HepG2 (cell line): ENCODE measurements around the gene TMEM50B. TPM values are rescaled to one million over a fixed set of nuclear protein-coding genes. Genes with fewer than 3 reads are reported as not detected.
A peak's percentile ranks its signal among the peaks of the same experiment; 100 is the strongest.

Experiments
- ASH2L ChIP-seq: fragments of 300-600, 200-600 bp; sonication (generic); IDR thresholded peaks from 2 replicates; pipeline ENCODE4 v1.7.0; 2017; ENCODE audit warnings: low read depth, mild to moderate bottlenecking, moderate library complexity, mixed read lengths, low read length; ENCODE audit not compliant: insufficient read length
- EED ChIP-seq: sonication (generic); formaldehyde crosslinking; IDR thresholded peaks from 2 replicates; pipeline ENCODE4 v1.5.0; 2020; ENCODE audit warnings: mild to moderate bottlenecking, missing genetic modification reagents
- ELF1 ChIP-seq: sonication (generic); formaldehyde crosslinking; IDR thresholded peaks from 2 replicates; pipeline ENCODE4 v1.4.0; 2020; ENCODE audit warnings: missing genetic modification reagents
- KLF9 ChIP-seq: IDR thresholded peaks from 2 replicates; pipeline ENCODE4 v1.6.1; 2016; ENCODE audit warnings: low read depth
- KMT2A ChIP-seq: sonication (generic); formaldehyde crosslinking; IDR thresholded peaks from 2 replicates; pipeline ENCODE4 v1.4.0; 2020; ENCODE audit warnings: missing genetic modification reagents
- MXI1 ChIP-seq: IDR thresholded peaks from 3 replicates; pipeline ENCODE4 v1.6.1; 2012; ENCODE audit warnings: low read depth, low read length, inconsistent platforms, borderline replicate concordance
- NR2F1 ChIP-seq, 2 experiments: fragments of 450-650 bp in 1 of 2; formaldehyde crosslinking in 1 of 2; IDR thresholded peaks; 2 replicates each; pipeline versions ENCODE4 v1.5.0 to v1.6.1; 2016 to 2020; ENCODE audit warnings: mild to moderate bottlenecking in 1 of 2, missing compliant biosample characterization in 1 of 2, missing genetic modification reagents in 1 of 2, moderate library complexity in 1 of 2
- NR2F6 ChIP-seq, 2 experiments: IDR thresholded peaks; 2 replicates each; pipeline ENCODE4 v1.6.1; 2016; ENCODE audit warnings: antibody characterized with exemption in 1 of 2, mild to moderate bottlenecking in 1 of 2
- PCBP1 ChIP-seq: fragments of 200-400 bp; formaldehyde crosslinking; IDR thresholded peaks from 2 replicates; pipeline ENCODE4 v1.6.1; 2017; ENCODE audit warnings: mild to moderate bottlenecking, low read depth, low read length, borderline replicate concordance
- SP2 ChIP-seq: sonication (generic); formaldehyde crosslinking; IDR thresholded peaks from 2 replicates; pipeline ENCODE4 v1.5.1; 2020; ENCODE audit warnings: mild to moderate bottlenecking, missing genetic modification reagents
- SP4 ChIP-seq: sonication (generic); formaldehyde crosslinking; IDR thresholded peaks from 2 replicates; pipeline ENCODE4 v1.8.1; 2023; ENCODE audit warnings: mild to moderate bottlenecking, missing genetic modification reagents
- SPEN ChIP-seq: sonication (generic); formaldehyde crosslinking; IDR thresholded peaks from 2 replicates; pipeline ENCODE4 v1.5.1; 2020; ENCODE audit warnings: low read depth, mild to moderate bottlenecking, missing genetic modification reagents
- ZBTB38 ChIP-seq: sonication (generic); formaldehyde crosslinking; IDR thresholded peaks from 2 replicates; pipeline ENCODE4 v1.5.1; 2020; ENCODE audit warnings: mild to moderate bottlenecking, missing genetic modification reagents
- ZC3H4 ChIP-seq: sonication (generic); formaldehyde crosslinking; IDR thresholded peaks from 2 replicates; pipeline ENCODE4 v1.4.0; 2020; ENCODE audit warnings: missing genetic modification reagents, borderline replicate concordance
- ZFP37 ChIP-seq: sonication (generic); formaldehyde crosslinking; IDR thresholded peaks from 2 replicates; pipeline ENCODE4 v1.4.0; 2020; ENCODE audit warnings: missing genetic modification reagents, borderline replicate concordance
- ZNF160 ChIP-seq: sonication (generic); formaldehyde crosslinking; IDR thresholded peaks from 2 replicates; pipeline ENCODE4 v1.8.0; 2022; ENCODE audit warnings: mild to moderate bottlenecking, inconsistent platforms, missing genetic modification reagents
- ZNF256 ChIP-seq: sonication (generic); formaldehyde crosslinking; conservative IDR thresholded peaks from 2 replicates; pipeline ENCODE4 v1.4.0; 2020; ENCODE audit warnings: missing genetic modification reagents
- ZNF30 ChIP-seq: sonication (generic); formaldehyde crosslinking; IDR thresholded peaks from 2 replicates; pipeline ENCODE4 v1.5.0; 2020; ENCODE audit warnings: mild to moderate bottlenecking, missing genetic modification reagents
- ZNF350 ChIP-seq: sonication (generic); formaldehyde crosslinking; IDR thresholded peaks from 2 replicates; pipeline ENCODE4 v1.4.0; 2020; ENCODE audit warnings: mild to moderate bottlenecking, low read depth, missing genetic modification reagents, borderline replicate concordance
- ZNF558 ChIP-seq: sonication (generic); formaldehyde crosslinking; IDR thresholded peaks from 2 replicates; pipeline ENCODE4 v1.9.0; 2022; ENCODE audit warnings: mild to moderate bottlenecking, missing genetic modification reagents, borderline replicate concordance
- ZNF563 ChIP-seq: sonication (generic); formaldehyde crosslinking; IDR thresholded peaks from 2 replicates; pipeline ENCODE4 v1.8.0; 2022; ENCODE audit warnings: mild to moderate bottlenecking, moderate library complexity, missing genetic modification reagents
- polyA plus RNA-seq, 8 experiments: library from polyadenylated mRNA; depleted of rRNA in 3 of 8; stranded (reverse) in 7 of 8; unstranded in 1 of 8; fragments of >200 nt; fragmentation: Illumina TruSeq in 4 of 8; extraction: Trizol in 4 of 8; gene quantifications; 2 replicates each; pipeline versions ENCODE4 v1.2.1 to v1.2.3, GENCODE V29; 2011 to 2016; ENCODE audit warnings: low read depth in 4 of 8, missing spikeins in 1 of 8, mixed read lengths in 1 of 8; ENCODE audit not compliant: insufficient read depth in 1 of 8
- total RNA-seq, 5 experiments: library from RNA; depleted of rRNA; stranded (reverse); fragments of >200 nt; fragmentation: Illumina TruSeq; extraction: Trizol; gene quantifications; 2 replicates each; pipeline ENCODE4 v1.2.3, GENCODE V29; 2016; ENCODE audit warnings: low read depth in 1 of 5
- TF ChIP-seq, protein P1 (sequence below): sonication (generic); formaldehyde crosslinking; IDR thresholded peaks from 2 replicates; pipeline ENCODE4 v1.8.0; 2022; ENCODE audit warnings: low read depth, missing genetic modification reagents
- TF ChIP-seq, protein P2 (sequence below): sonication (generic); formaldehyde crosslinking; IDR thresholded peaks from 2 replicates; pipeline ENCODE4 v1.4.0; 2020; ENCODE audit warnings: mild to moderate bottlenecking, missing genetic modification reagents, borderline replicate concordance
- TF ChIP-seq, protein P3 (sequence below): conservative IDR thresholded peaks from 2 replicates; pipeline ENCODE4 v1.6.1; 2018; ENCODE audit warnings: missing genetic modification reagents
- TF ChIP-seq, protein P4 (sequence below): IDR thresholded peaks from 2 replicates; pipeline ENCODE4 v1.6.1; 2016; ENCODE audit warnings: mild to moderate bottlenecking, missing biosample characterization, missing genetic modification reagents

TMEM50B gene
- total and polyA plus RNA-seq, 2 of the 13 experiments (the other 11 are each of a cell fraction or from before 2014, with no cell fraction given) = 29.9 to 46.3 TPM

DNA sequence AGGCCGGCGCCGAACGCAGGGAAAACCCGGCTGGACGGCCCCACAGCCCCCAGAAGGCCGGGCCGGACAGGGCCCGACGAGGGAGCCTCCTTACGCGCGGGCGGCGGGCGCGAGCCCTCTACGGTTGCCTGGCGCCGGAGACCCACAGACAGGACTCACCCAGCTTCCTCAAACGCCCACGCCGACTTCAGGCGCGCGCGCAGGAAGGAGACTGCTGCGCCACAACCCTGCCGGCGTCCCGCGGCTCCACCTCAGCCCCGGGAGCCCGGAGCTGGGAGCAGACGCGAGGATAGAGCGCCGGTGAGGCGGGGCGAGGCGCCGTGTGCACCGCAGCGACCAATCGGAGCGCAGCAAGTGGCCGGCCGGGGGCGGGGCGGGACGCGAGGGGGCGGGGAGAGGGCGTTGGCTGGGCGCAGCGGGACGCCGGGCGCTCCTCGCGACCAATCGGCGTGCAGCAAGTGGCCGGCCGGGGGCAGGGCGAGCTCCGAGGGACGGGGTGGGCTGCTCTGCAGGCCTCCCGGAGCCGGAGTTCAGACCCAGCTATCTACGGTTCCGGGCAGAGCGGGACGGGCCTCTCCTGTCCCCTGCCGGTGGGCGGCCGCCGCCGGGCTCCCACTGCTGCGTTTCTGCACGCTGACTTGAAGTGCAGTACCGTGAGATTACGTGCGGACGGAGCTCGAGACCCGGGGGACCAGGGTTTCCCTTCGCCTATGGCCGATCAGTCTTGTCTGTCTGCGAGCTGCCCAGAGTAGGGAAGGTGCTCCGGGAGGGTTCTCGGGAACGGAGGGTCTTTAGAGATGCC lies at the start of gene TMEM50B (continued):
- TF ChIP-seq EED (CRISPR knock-in tag) (no peak), KMT2A (CRISPR knock-in tag) (peak; percentile 83; the same call in 1 of the 2 replicates), ZNF256 (CRISPR knock-in tag) (peak; percentile 48; the same call in 1 of the 2 replicates), SPEN (CRISPR knock-in tag) (peak; percentile 32), ZNF558 (CRISPR knock-in tag) (peak; percentile 86; the same call in 1 of the 2 replicates), ZBTB38 (0 out of 2 replicates have a peak, but pooled peaks have one; percentile 20), NR2F1 (CRISPR knock-in tag; IDR thresholded peaks at IDR 0.05) (no peak), ZNF30 (CRISPR knock-in tag) (no peak), PCBP1 (no peak), ZNF563 (CRISPR knock-in tag) (0 out of 2 replicates have a peak, but pooled peaks have one; percentile 50), ELF1 (CRISPR knock-in tag) (peak; percentile 59), ZFP37 (CRISPR knock-in tag) (no peak), KLF9 (CRISPR knock-in tag) (no peak), ZNF160 (CRISPR knock-in tag) (peak; percentile 75), ZNF350 (0 out of 2 replicates have a peak, but pooled peaks have one; percentile 30), ASH2L (peak; percentile 70), ZC3H4 (CRISPR knock-in tag) (no peak), SP4 (CRISPR knock-in tag) (0 out of 2 replicates have a peak, but pooled peaks have one; percentile 16), SP2 (CRISPR knock-in tag) (peak; percentile 77), NR2F6 (IDR thresholded peaks at IDR 0.05) (no peak), NR2F6 (CRISPR knock-in tag; IDR thresholded peaks at IDR 0.05) (peak; percentile 28; the same call in 1 of the 2 replicates), MXI1 (peak; percentile 58; the same call in 1 of the 3 replicates)
- TF ChIP-seq, protein P1, sequence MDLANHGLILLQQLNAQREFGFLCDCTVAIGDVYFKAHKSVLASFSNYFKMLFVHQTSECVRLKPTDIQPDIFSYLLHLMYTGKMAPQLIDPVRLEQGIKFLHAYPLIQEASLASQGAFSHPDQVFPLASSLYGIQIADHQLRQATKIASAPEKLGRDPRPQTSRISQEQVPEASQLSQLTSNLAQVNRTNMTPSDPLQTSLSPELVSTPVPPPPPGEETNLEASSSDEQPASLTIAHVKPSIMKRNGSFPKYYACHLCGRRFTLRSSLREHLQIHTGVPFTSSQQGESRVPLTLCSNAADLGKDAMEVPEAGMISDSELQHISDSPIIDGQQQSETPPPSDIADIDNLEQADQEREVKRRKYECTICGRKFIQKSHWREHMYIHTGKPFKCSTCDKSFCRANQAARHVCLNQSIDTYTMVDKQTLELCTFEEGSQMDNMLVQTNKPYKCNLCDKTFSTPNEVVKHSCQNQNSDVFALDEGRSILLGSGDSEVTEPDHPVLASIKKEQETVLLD (CRISPR knock-in tag) = peak; percentile 91
- TF ChIP-seq, protein P2, sequence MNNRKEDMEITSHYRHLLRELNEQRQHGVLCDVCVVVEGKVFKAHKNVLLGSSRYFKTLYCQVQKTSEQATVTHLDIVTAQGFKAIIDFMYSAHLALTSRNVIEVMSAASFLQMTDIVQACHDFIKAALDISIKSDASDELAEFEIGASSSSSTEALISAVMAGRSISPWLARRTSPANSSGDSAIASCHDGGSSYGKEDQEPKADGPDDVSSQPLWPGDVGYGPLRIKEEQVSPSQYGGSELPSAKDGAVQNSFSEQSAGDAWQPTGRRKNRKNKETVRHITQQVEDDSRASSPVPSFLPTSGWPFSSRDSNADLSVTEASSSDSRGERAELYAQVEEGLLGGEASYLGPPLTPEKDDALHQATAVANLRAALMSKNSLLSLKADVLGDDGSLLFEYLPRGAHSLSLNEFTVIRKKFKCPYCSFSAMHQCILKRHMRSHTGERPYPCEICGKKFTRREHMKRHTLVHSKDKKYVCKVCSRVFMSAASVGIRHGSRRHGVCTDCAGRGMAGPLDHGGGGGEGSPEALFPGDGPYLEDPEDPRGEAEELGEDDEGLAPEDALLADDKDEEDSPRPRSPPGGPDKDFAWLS = no peak
- TF ChIP-seq, protein P3, sequence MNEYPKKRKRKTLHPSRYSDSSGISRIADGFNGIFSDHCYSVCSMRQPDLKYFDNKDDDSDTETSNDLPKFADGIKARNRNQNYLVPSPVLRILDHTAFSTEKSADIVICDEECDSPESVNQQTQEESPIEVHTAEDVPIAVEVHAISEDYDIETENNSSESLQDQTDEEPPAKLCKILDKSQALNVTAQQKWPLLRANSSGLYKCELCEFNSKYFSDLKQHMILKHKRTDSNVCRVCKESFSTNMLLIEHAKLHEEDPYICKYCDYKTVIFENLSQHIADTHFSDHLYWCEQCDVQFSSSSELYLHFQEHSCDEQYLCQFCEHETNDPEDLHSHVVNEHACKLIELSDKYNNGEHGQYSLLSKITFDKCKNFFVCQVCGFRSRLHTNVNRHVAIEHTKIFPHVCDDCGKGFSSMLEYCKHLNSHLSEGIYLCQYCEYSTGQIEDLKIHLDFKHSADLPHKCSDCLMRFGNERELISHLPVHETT (CRISPR knock-in tag) = peak; percentile 97
- TF ChIP-seq, protein P4, sequence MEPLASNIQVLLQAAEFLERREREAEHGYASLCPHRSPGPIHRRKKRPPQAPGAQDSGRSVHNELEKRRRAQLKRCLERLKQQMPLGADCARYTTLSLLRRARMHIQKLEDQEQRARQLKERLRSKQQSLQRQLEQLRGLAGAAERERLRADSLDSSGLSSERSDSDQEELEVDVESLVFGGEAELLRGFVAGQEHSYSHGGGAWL (CRISPR knock-in tag) = 0 out of 2 replicates have a peak, but pooled peaks have one; percentile 42
